Activated CD8-positive, alpha-beta T cell treated with anti-CD3 and anti-CD28 coated beads for 36 hours (primary cell): Measurements from ENCODE around the gene TRPV5. TPM values are rescaled to one million over a fixed set of nuclear protein-coding genes. Genes with fewer than 3 reads are reported as not detected.

Source experiments
- ATAC-seq: fragments of 200-7000 bp; cut with Tn5 transposase; one replicate; pipeline ENCODE4 v1.10.0; 2021; ENCODE audit warnings: mild to moderate bottlenecking, moderate library complexity
- CTCF ChIA-PET: fragments of 350-600 bp; sonication (Branson Sonifier 250); formaldehyde crosslinking; loops from one replicate; lab custom pipeline; 2021; ENCODE audit warnings: antibody characterized with exemption; lab: Charles Lee
- POLR2A ChIA-PET: fragments of 350-600 bp; sonication (Branson Sonifier 250); formaldehyde crosslinking; loops from one replicate; lab custom pipeline; 2021; ENCODE audit warnings: antibody characterized with exemption; lab: Charles Lee
- DNase-seq: peaks from one replicate; pipeline ENCODE4 v3.0.0-alpha.2; 2020
- H3K27ac Mint-ChIP-seq: one replicate; pipeline ENCODE4 v1.8.0; 2021; ENCODE audit warnings: mild to moderate bottlenecking, mixed read lengths
- H3K27me3 Mint-ChIP-seq: one replicate; pipeline ENCODE4 v1.8.0; 2021; ENCODE audit warnings: mixed read lengths
- H3K36me3 Mint-ChIP-seq: one replicate; pipeline ENCODE4 v1.8.0; 2021; ENCODE audit warnings: low read depth, mixed read lengths
- H3K4me1 Mint-ChIP-seq: one replicate; pipeline ENCODE4 v1.8.0; 2021; ENCODE audit warnings: low read depth, mixed read lengths
- H3K4me3 Mint-ChIP-seq: one replicate; pipeline ENCODE4 v1.8.0; 2021; ENCODE audit warnings: mild to moderate bottlenecking, moderate library complexity, mixed read lengths
- H3K9me3 Mint-ChIP-seq: one replicate; pipeline ENCODE4 v1.8.0; 2021; ENCODE audit warnings: mixed read lengths
- intact Hi-C: fragments of 100-400 bp; cut with micrococcal nuclease; formaldehyde crosslinking; loops from one replicate; pipeline ENCODE4 v1.10.0; 2022
- total RNA-seq, 2 experiments: library from RNA; stranded (reverse); gene quantifications; one replicate each; pipeline ENCODE4 v1.2.3, GENCODE V29; 2021
- TF ChIP-seq, protein P1 (sequence below): fragments of 200-600 bp; IDR thresholded peaks from one replicate; pipeline ENCODE4 v1.8.0; 2022; ENCODE audit warnings: antibody characterized with exemption, mild to moderate bottlenecking

Gene TRPV5
- total RNA-seq, 2 experiments from 2014 or later: not detected

DNA sequence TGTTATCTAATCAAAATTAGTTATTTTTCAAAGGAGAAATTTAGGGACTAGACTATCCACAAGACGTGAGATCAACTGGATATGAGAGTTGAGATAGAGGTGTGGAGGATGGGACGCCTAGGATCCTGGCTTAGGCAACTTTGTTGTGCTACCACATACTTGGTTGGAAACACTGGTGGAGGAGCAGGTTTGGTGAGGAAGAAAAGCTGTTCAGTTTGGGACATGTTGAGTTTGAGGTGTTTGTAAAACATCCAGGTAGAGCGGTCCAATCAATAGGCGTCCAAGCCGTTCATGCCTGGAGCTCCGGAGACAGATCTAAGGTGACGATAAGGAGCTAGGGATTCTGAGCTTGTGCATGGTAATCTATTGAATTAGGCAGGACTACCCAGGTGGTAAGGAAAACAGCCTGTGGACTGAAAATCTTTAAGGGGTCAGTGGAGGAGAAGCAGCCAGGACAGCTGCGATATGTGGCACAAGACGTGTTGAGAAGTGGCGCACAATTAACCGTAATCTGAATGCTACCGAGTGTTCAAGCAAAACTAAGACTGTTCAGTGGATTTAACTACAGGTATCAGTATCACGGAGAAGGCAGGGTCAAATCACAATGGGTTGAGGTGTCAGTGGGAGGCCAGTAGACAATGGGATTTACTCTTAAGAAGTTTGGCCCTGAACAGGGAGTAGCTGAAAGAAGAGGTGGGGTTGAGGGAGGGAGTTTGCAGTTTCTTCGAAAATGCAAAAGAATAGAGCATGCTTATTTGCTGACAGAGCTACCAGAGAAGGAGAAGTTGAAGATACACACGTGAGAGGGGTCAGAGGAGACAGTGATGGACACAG, 31.9 kb downstream of the TRPV5 start:
- ATAC-seq: no peak
- CTCF ChIA-PET: interaction anchor here (1.4 to 1.5 kb wide), 2 partner anchors 21 to 28 kb away, joined by 3 to 8 read pairs; no protein-coding TSS in a partner anchor

DNA sequence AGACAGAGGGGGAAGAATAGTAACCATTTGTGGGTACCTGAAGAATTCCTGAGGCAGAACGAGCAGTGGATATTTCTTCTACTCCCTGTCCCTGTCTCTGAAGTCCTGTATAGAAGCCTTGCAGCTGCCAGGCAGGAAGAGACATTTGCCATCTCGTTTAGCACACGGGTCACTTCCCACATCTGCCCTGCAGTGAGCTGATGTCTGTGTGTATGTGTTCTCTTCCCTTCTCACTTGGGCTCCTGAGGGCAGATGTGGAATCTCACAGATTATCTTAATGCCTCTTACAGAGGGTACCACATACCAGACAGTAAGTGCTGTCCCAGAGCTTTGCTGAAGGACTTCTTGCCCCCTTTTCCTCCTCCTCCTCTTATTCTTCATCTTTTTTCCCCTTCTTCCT, 33.9 kb downstream of the TRPV5 start:
- no peaks in the 10 kb centered on the region for H3K4me1 Mint-ChIP-seq
- CTCF ChIA-PET: interaction anchor here (0.7 to 2.1 kb wide), 4 partner anchors 19 to 316 kb away, joined by 3 to 6 read pairs (median 4); no protein-coding TSS in a partner anchor
- TF ChIP-seq, protein P1, sequence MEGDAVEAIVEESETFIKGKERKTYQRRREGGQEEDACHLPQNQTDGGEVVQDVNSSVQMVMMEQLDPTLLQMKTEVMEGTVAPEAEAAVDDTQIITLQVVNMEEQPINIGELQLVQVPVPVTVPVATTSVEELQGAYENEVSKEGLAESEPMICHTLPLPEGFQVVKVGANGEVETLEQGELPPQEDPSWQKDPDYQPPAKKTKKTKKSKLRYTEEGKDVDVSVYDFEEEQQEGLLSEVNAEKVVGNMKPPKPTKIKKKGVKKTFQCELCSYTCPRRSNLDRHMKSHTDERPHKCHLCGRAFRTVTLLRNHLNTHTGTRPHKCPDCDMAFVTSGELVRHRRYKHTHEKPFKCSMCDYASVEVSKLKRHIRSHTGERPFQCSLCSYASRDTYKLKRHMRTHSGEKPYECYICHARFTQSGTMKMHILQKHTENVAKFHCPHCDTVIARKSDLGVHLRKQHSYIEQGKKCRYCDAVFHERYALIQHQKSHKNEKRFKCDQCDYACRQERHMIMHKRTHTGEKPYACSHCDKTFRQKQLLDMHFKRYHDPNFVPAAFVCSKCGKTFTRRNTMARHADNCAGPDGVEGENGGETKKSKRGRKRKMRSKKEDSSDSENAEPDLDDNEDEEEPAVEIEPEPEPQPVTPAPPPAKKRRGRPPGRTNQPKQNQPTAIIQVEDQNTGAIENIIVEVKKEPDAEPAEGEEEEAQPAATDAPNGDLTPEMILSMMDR: no peak
- no peak overlapping the region for H3K4me3 Mint-ChIP-seq
- POLR2A ChIA-PET: no interaction called here
- H3K27ac Mint-ChIP-seq: no peak overlapping the region
- no peaks in the 10 kb centered on the region for H3K9me3 Mint-ChIP-seq
- peaks cover 1% of the 10 kb centered on the region for H3K27me3 Mint-ChIP-seq
- DNase-seq: no peak
- no peak for ATAC-seq
- intact Hi-C loops: no loop called here
- H3K36me3 Mint-ChIP-seq: no peaks in the 10 kb centered on the region

More for the DNA sequence above, 31.9 kb downstream of the TRPV5 start:
- no peaks in the 10 kb centered on the region for H3K4me1 Mint-ChIP-seq
- DNase-seq: no peak
- H3K4me3 Mint-ChIP-seq: no peak overlapping the region
- no peaks in the 10 kb centered on the region for H3K9me3 Mint-ChIP-seq
- no peaks in the 10 kb centered on the region for H3K27me3 Mint-ChIP-seq
- intact Hi-C loops: no loop called here
- no peak overlapping the region for H3K27ac Mint-ChIP-seq
- TF ChIP-seq, protein P1: no peak
- H3K36me3 Mint-ChIP-seq: no peaks in the 10 kb centered on the region
- POLR2A ChIA-PET: interaction anchor here (0.6 kb wide), 1 partner anchor 367 kb away, joined by 3 read pairs; no protein-coding TSS in a partner anchor

DNA sequence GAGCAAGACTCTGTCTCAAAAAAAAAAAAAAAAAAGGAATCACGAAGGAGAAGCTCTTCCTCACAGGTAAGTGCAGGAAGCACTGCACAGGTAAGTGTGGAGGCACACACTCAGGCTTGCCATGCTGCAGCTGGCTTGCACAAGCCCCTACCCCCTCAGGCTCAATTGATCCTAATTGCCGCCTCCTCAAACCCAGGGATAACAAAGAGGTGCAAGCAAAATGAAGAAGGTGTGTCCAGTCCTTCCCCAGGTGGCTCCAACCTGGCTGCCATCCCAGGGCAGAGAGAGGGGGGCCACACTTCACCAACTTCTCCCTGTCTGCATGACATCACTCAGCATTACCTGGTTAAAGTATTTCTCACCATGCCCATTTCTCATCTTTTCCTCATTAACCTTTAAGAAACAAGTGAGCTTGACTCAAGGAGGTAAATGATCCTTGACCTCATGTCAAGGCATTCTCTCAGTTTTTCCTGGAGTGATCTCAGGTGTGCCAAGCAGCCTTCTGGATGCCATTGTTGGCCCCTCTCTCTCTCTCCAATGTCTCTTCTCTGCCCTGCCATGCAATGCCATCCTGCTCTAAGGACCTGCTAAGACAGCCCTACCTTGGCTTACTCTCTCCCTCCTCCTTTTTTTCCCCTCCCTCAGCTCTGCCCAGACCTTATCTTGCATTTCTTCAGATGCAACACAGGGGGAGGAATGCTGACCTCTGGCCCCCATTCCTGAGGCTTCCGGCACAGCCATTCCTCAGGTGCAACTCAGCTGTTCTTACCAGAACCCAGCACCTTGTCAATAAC, 35.0 kb downstream of the TRPV5 start:
- no peak overlapping the region for H3K27ac Mint-ChIP-seq
- POLR2A ChIA-PET: no interaction called here
- intact Hi-C loops: no loop called here
- H3K4me1 Mint-ChIP-seq: no peaks in the 10 kb centered on the region
- TF ChIP-seq, protein P1: no peak
- H3K27me3 Mint-ChIP-seq: peaks cover 1% of the 10 kb centered on the region
- H3K4me3 Mint-ChIP-seq: no peak overlapping the region
- no peaks in the 10 kb centered on the region for H3K36me3 Mint-ChIP-seq
- DNase-seq (no peak), ATAC-seq (no peak)
- no peaks in the 10 kb centered on the region for H3K9me3 Mint-ChIP-seq
- CTCF ChIA-PET: interaction anchor here (0.9 to 1.7 kb wide), 2 partner anchors 18 to 317 kb away, joined by 3 to 6 read pairs; no protein-coding TSS in a partner anchor

GRCh38 chr7:142897691-142898090, 35.9 kb downstream of the TRPV5 start:
- no peaks in the 10 kb centered on the region for H3K9me3 Mint-ChIP-seq

More at GRCh38 chr7:142897691-142898090, 35.9 kb downstream of the TRPV5 start:
- Mint-ChIP-seq H3K36me3 (no peaks in the 10 kb centered on the region), H3K4me3 (no peak overlapping the region), H3K4me1 (no peaks in the 10 kb centered on the region), H3K27ac (no peak overlapping the region), H3K27me3 (peaks cover 1% of the 10 kb centered on the region)
- no peak for DNase-seq
- intact Hi-C loops: no loop called here
- ATAC-seq: no peak
- POLR2A ChIA-PET: interaction anchor here (0.7 kb wide), 1 partner anchor 37 kb away, joined by 3 read pairs; no protein-coding TSS in a partner anchor
- TF ChIP-seq, protein P1: no peak
- CTCF ChIA-PET: interaction anchor here (0.9 kb wide), 1 partner anchor 318 kb away, joined by 3 read pairs; no protein-coding TSS in a partner anchor
